ENCODE measurements around the gene MARCO.

DNA sequence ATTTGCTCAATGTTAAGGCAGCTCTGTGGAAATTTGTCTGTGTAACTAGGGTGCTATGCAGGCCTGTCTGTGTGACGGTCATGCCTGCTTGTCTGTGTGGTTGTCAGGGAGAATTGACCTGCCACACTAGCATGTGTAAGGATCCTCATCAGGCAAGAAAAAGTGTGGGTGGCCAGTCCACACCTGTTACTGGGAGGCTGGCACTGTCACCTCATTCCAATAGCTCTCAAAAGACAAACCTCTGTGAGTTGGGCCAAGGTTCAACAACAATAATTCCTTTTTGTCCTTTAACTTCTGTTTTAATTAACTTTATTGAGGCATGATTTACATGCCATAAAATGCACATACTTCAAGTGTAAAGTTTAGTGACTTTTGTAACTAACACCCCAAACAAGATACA, 4.2 kb upstream of the MARCO start:
- no peak for TF ChIP-seq EZH2phosphoT487 (IDR thresholded peaks at IDR 0.05; ENCODE audit: borderline replicate concordance)
- no peak for TF ChIP-seq SP1 (IDR thresholded peaks at IDR 0.05; ENCODE audit: low read depth)
- no peak for TF ChIP-seq ELF1 (IDR thresholded peaks at IDR 0.05; ENCODE audit: borderline replicate concordance, low read depth)
- no peak for TF ChIP-seq POLR2AphosphoS5 (IDR thresholded peaks at IDR 0.05; ENCODE audit: low read depth, low read length)
- TF ChIP-seq, protein P1, sequence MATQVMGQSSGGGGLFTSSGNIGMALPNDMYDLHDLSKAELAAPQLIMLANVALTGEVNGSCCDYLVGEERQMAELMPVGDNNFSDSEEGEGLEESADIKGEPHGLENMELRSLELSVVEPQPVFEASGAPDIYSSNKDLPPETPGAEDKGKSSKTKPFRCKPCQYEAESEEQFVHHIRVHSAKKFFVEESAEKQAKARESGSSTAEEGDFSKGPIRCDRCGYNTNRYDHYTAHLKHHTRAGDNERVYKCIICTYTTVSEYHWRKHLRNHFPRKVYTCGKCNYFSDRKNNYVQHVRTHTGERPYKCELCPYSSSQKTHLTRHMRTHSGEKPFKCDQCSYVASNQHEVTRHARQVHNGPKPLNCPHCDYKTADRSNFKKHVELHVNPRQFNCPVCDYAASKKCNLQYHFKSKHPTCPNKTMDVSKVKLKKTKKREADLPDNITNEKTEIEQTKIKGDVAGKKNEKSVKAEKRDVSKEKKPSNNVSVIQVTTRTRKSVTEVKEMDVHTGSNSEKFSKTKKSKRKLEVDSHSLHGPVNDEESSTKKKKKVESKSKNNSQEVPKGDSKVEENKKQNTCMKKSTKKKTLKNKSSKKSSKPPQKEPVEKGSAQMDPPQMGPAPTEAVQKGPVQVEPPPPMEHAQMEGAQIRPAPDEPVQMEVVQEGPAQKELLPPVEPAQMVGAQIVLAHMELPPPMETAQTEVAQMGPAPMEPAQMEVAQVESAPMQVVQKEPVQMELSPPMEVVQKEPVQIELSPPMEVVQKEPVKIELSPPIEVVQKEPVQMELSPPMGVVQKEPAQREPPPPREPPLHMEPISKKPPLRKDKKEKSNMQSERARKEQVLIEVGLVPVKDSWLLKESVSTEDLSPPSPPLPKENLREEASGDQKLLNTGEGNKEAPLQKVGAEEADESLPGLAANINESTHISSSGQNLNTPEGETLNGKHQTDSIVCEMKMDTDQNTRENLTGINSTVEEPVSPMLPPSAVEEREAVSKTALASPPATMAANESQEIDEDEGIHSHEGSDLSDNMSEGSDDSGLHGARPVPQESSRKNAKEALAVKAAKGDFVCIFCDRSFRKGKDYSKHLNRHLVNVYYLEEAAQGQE (IDR thresholded peaks at IDR 0.05; ENCODE audit: low read depth): no peak
- no peak for TF ChIP-seq CEBPB (IDR thresholded peaks at IDR 0.05; ENCODE audit: low read depth)
- TF ChIP-seq, protein P2, sequence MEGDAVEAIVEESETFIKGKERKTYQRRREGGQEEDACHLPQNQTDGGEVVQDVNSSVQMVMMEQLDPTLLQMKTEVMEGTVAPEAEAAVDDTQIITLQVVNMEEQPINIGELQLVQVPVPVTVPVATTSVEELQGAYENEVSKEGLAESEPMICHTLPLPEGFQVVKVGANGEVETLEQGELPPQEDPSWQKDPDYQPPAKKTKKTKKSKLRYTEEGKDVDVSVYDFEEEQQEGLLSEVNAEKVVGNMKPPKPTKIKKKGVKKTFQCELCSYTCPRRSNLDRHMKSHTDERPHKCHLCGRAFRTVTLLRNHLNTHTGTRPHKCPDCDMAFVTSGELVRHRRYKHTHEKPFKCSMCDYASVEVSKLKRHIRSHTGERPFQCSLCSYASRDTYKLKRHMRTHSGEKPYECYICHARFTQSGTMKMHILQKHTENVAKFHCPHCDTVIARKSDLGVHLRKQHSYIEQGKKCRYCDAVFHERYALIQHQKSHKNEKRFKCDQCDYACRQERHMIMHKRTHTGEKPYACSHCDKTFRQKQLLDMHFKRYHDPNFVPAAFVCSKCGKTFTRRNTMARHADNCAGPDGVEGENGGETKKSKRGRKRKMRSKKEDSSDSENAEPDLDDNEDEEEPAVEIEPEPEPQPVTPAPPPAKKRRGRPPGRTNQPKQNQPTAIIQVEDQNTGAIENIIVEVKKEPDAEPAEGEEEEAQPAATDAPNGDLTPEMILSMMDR (IDR thresholded peaks at IDR 0.05 in 2 of 3, conservative IDR thresholded peaks at IDR 0.05 in 1 of 3; ENCODE audit: borderline replicate concordance in 1 of 3, insufficient read depth in 1 of 3, low read depth in 2 of 3, low read length in 2 of 3): no peak
- TF ChIP-seq ZNF274 (IDR thresholded peaks at IDR 0.05; ENCODE audit: low read depth, low read length): no peak
- TF ChIP-seq, protein P3, sequence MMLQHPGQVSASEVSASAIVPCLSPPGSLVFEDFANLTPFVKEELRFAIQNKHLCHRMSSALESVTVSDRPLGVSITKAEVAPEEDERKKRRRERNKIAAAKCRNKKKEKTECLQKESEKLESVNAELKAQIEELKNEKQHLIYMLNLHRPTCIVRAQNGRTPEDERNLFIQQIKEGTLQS (IDR thresholded peaks at IDR 0.05): no peak
- TF ChIP-seq POLR2A (IDR thresholded peaks at IDR 0.05; ENCODE audit: borderline replicate concordance, extremely low read depth, insufficient read depth, insufficient read length): no peak
- TF ChIP-seq, protein P4, sequence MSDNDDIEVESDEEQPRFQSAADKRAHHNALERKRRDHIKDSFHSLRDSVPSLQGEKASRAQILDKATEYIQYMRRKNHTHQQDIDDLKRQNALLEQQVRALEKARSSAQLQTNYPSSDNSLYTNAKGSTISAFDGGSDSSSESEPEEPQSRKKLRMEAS (IDR thresholded peaks at IDR 0.05): no peak
- no peak for TF ChIP-seq SIN3A (IDR thresholded peaks at IDR 0.05; ENCODE audit: low read depth)

All from HCT116 (cell line).